SK-N-SH treated with all-trans-retinoic acid at 6 μM for 48 hours (cell line): Measurements from ENCODE around the gene ADIPOR2.

Experiments
- ARNTL ChIP-seq: fragments of 450-650 bp; formaldehyde crosslinking; IDR thresholded peaks from 2 replicates; pipeline ENCODE4 v1.5.0; 2020; ENCODE audit warnings: low read depth, mild to moderate bottlenecking, moderate library complexity, borderline replicate concordance
- CREB5 ChIP-seq: fragments of 250-450 bp; sonication (Bioruptor Pico); IDR thresholded peaks from 2 replicates; pipeline ENCODE4 v1.5.1; 2020; ENCODE audit warnings: low read depth, mild to moderate bottlenecking, moderate library complexity
- GLIS3 ChIP-seq: fragments of 250-450 bp; sonication (Bioruptor Pico); IDR thresholded peaks from 2 replicates; pipeline ENCODE4 v1.5.0; 2020; ENCODE audit warnings: mild to moderate bottlenecking, moderate library complexity
- ISL1 ChIP-seq: fragments of 250-450 bp; sonication (Bioruptor Pico); IDR thresholded peaks from 2 replicates; pipeline ENCODE4 v2.1.2; 2022; ENCODE audit warnings: mild to moderate bottlenecking, moderate library complexity
- PATZ1 ChIP-seq: fragments of 250-450 bp; sonication (Bioruptor Pico); IDR thresholded peaks from 2 replicates; pipeline ENCODE4 v1.8.0; 2020; ENCODE audit warnings: mild to moderate bottlenecking, moderate library complexity, borderline replicate concordance
- PPARA ChIP-seq: fragments of 250-450 bp; sonication (Bioruptor Pico); IDR thresholded peaks from 2 replicates; pipeline ENCODE4 v1.5.0; 2020; ENCODE audit warnings: mild to moderate bottlenecking, borderline replicate concordance
- RARB ChIP-seq: fragments of 250-450 bp; sonication (Bioruptor Pico); IDR thresholded peaks from 2 replicates; pipeline ENCODE4 v1.8.0; 2021; ENCODE audit warnings: mild to moderate bottlenecking, moderate library complexity
- TSHZ2 ChIP-seq: fragments of 250-450 bp; sonication (Bioruptor Pico); IDR thresholded peaks from 2 replicates; pipeline ENCODE4 v1.5.0; 2020; ENCODE audit warnings: mild to moderate bottlenecking, moderate library complexity
- ZFP3 ChIP-seq: fragments of 250-450 bp; sonication (Bioruptor Pico); IDR thresholded peaks from 2 replicates; pipeline ENCODE4 v1.5.0; 2020; ENCODE audit warnings: mild to moderate bottlenecking, moderate library complexity
- ZFP30 ChIP-seq: fragments of 450-650 bp; formaldehyde crosslinking; IDR thresholded peaks from 2 replicates; pipeline ENCODE4 v1.5.0; 2022; ENCODE audit warnings: mild to moderate bottlenecking, moderate library complexity
- ZNF565 ChIP-seq: fragments of 450-650 bp; formaldehyde crosslinking; conservative IDR thresholded peaks from 2 replicates; pipeline ENCODE4 v1.5.0; 2020; ENCODE audit warnings: low read depth, mild to moderate bottlenecking, moderate library complexity
- ZNF70 ChIP-seq: fragments of 450-650 bp; formaldehyde crosslinking; IDR thresholded peaks from 2 replicates; pipeline ENCODE4 v1.5.0; 2020; ENCODE audit warnings: mild to moderate bottlenecking, moderate library complexity

GRCh38 chr12:1815814-1816729, 125.2 kb downstream of the ADIPOR2 start:
- TF ChIP-seq PATZ1 (CRISPR knock-in tag) = no peak
- TF ChIP-seq ZNF565 (CRISPR knock-in tag) = no peak
- no peak for TF ChIP-seq ZFP3 (CRISPR knock-in tag)
- no peak for TF ChIP-seq ARNTL (CRISPR knock-in tag)
- no peak for TF ChIP-seq RARB (CRISPR knock-in tag)
- TF ChIP-seq GLIS3 (CRISPR knock-in tag) = no peak
- TF ChIP-seq ISL1 = no peak
- TF ChIP-seq TSHZ2 (CRISPR knock-in tag) = no peak
- no peak for TF ChIP-seq CREB5 (CRISPR knock-in tag)
- TF ChIP-seq PPARA = no peak
- no peak for TF ChIP-seq ZNF70 (CRISPR knock-in tag)
- TF ChIP-seq ZFP30 = no peak
